HCT116 (cell line): Measurements from ENCODE around the gene GMPPB. TPM values are rescaled to one million over a fixed set of nuclear protein-coding genes. Genes with fewer than 3 reads are reported as not detected.

Experiments
- ATAC-seq: fragments of 200-7000 bp; cut with Tn5 transposase; 2 replicates; pipeline ENCODE4 v1.9.1; 2020; ENCODE audit warnings: mild to moderate bottlenecking, moderate library complexity
- BruUV-seq: library from RNA; stranded (reverse); fragments of 400-500 nt; replicated peaks from 2 replicates; lab custom pipeline; 2021; lab: Mats Ljungman, UMichigan
- CTCF ChIA-PET: fragments of 300-600 bp; sonication (Branson Sonifier 250); formaldehyde crosslinking; loops from one replicate; lab custom pipeline; 2021; ENCODE audit warnings: antibody characterized with exemption; lab: Charles Lee
- POLR2A ChIA-PET: fragments of 300-600, 350-600 bp; sonication (Branson Sonifier 250); formaldehyde crosslinking; loops from one replicate; lab custom pipeline; 2021; ENCODE audit warnings: antibody characterized with exemption; lab: Charles Lee
- RAD21 ChIA-PET, 2 experiments: fragments of 300-600 bp; sonication (Branson Sonifier 250); formaldehyde crosslinking; loops; one replicate each; lab custom pipeline; 2023; ENCODE audit warnings: low total read pairs in 2 of 2; ENCODE audit not compliant: uncharacterized antibody in 2 of 2, unreplicated experiment in 2 of 2, low non-redundant PET in 1 of 2; lab: Charles Lee
- DNase-seq: peaks from one replicate; pipeline ENCODE4 v3.0.0-alpha.2; 2010; ENCODE audit warnings: low read depth, low spot score
- H2AFZ ChIP-seq: fragments of 200-600 bp; shearing (Covaris generic), sonication (generic); 2 replicates; pipeline ENCODE4 v1.6.1; 2017; ENCODE audit warnings: low read depth, mixed run types, mixed read lengths, antibody characterized with exemption, low read length; ENCODE audit not compliant: poor library complexity, severe bottlenecking
- H3K27ac ChIP-seq: 2 replicates; pipeline ENCODE4 v1.5.1; 2012; ENCODE audit warnings: low read depth, low read length
- H3K27me3 ChIP-seq: fragments of 200-600 bp; sonication (generic); 2 replicates; pipeline ENCODE4 v1.6.1; 2016; ENCODE audit warnings: mixed run types, low read length, mixed read lengths; ENCODE audit not compliant: insufficient read depth
- H3K36me3 ChIP-seq, 2 experiments: fragments of 200-500 bp in 1 of 2; fragments of 200-600 bp in 1 of 2; sonication (Bioruptor generic) in 1 of 2; sonication (generic) in 1 of 2; 2 replicates each; pipeline versions ENCODE4 v1.5.1 to v1.6.1; 2014 to 2016; ENCODE audit warnings: low read length in 2 of 2, inconsistent platforms in 1 of 2, mixed read lengths in 1 of 2, mixed run types in 1 of 2; ENCODE audit not compliant: insufficient read depth in 2 of 2, control insufficient read depth in 1 of 2
- H3K4me1 ChIP-seq, 2 experiments: fragments of 200-600 bp in 1 of 2; sonication (generic) in 1 of 2; 2 replicates each; pipeline versions ENCODE4 v1.5.1 to v1.6.1; 2012 to 2017; ENCODE audit warnings: low read length in 2 of 2, inconsistent platforms in 1 of 2, mild to moderate bottlenecking in 1 of 2, mixed read lengths in 1 of 2, mixed run types in 1 of 2, moderate library complexity in 1 of 2; ENCODE audit not compliant: insufficient read depth in 2 of 2, control insufficient read depth in 1 of 2
- H3K4me2 ChIP-seq: fragments of 200-600 bp; sonication (generic); 2 replicates; pipeline ENCODE4 v1.6.1; 2017; ENCODE audit warnings: mixed run types, low read length, mixed read lengths
- H3K4me3 ChIP-seq, 2 experiments: fragments of 200-600 bp in 1 of 2; sonication (generic) in 1 of 2; replicated peaks in 1 of 2; 2 replicates each; pipeline ENCODE4 v1.5.1; 2011 to 2016; ENCODE audit warnings: low read length in 2 of 2, control low read depth in 1 of 2, low read depth in 1 of 2, mild to moderate bottlenecking in 1 of 2, mixed read lengths in 1 of 2, mixed run types in 1 of 2
- H3K79me2 ChIP-seq: fragments of 200-600 bp; sonication (generic); 2 replicates; pipeline ENCODE4 v1.6.1; 2017; ENCODE audit warnings: mild to moderate bottlenecking, mixed run types, low read length, moderate library complexity, mixed read lengths; ENCODE audit not compliant: insufficient read depth
- H3K9ac ChIP-seq: fragments of 200-600 bp; sonication (generic); 2 replicates; pipeline ENCODE4 v1.6.1; 2016; ENCODE audit warnings: low read length, mixed read lengths
- H3K9me2 ChIP-seq: fragments of 200-600 bp; sonication (generic), shearing (Covaris generic); 2 replicates; pipeline ENCODE4 v1.6.1; 2017; ENCODE audit warnings: mixed run types, mild to moderate bottlenecking, moderate library complexity; ENCODE audit not compliant: insufficient read depth
- H3K9me3 ChIP-seq, 2 experiments: fragments of 200-500 bp in 1 of 2; fragments of 200-600 bp in 1 of 2; sonication (Bioruptor generic) in 1 of 2; sonication (generic) in 1 of 2; 2 replicates each; pipeline ENCODE4 v1.6.1; 2014 to 2017; ENCODE audit warnings: low read length in 2 of 2, mixed read lengths in 2 of 2, inconsistent platforms in 1 of 2, low read depth in 1 of 2, mild to moderate bottlenecking in 1 of 2, mixed run types in 1 of 2, moderate library complexity in 1 of 2; ENCODE audit not compliant: control insufficient read depth in 1 of 2, insufficient read depth in 1 of 2
- H4K20me1 ChIP-seq: fragments of 200-600 bp; sonication (generic), shearing (Covaris generic); 2 replicates; pipeline ENCODE4 v1.6.1; 2017; ENCODE audit warnings: mixed run types, mild to moderate bottlenecking, moderate library complexity; ENCODE audit not compliant: insufficient read depth
- EGR1 ChIP-seq: IDR thresholded peaks from 2 replicates; pipeline ENCODE4 v1.6.1; 2012; ENCODE audit warnings: low read depth
- ELF1 ChIP-seq: IDR thresholded peaks from 2 replicates; pipeline ENCODE4 v1.6.1; 2012; ENCODE audit warnings: low read depth, borderline replicate concordance
- POLR2A ChIP-seq: IDR thresholded peaks from 2 replicates; pipeline ENCODE4 v1.7.0; 2011; ENCODE audit warnings: borderline replicate concordance; ENCODE audit not compliant: insufficient read depth, insufficient read length; ENCODE audit errors: extremely low read depth
- POLR2AphosphoS5 ChIP-seq: IDR thresholded peaks from 2 replicates; pipeline ENCODE4 v1.6.1; 2011; ENCODE audit warnings: mild to moderate bottlenecking, low read depth, low read length, moderate library complexity
- ZFX ChIP-seq: fragments of 450-650 bp; IDR thresholded peaks from 2 replicates; pipeline ENCODE4 v1.6.1; 2017
- intact Hi-C: fragments of 100-400 bp; cut with micrococcal nuclease; formaldehyde crosslinking; loops from 2 replicates; pipeline ENCODE4 v1.10.0; 2022
- total RNA-seq: library from RNA; stranded (reverse); gene quantifications from one replicate; pipeline ENCODE4 v1.2.1, GENCODE V29; 2021; ENCODE audit not compliant: unreplicated experiment
- TF ChIP-seq, protein P1 (sequence below): IDR thresholded peaks from 2 replicates; pipeline ENCODE4 v1.6.1; 2012; ENCODE audit warnings: low read depth
- TF ChIP-seq, protein P2 (sequence below): IDR thresholded peaks from 2 replicates; pipeline ENCODE4 v1.6.1; 2012

Gene GMPPB
- total RNA-seq, 1 experiment from 2014 or later, result 24.1 TPM

DNA sequence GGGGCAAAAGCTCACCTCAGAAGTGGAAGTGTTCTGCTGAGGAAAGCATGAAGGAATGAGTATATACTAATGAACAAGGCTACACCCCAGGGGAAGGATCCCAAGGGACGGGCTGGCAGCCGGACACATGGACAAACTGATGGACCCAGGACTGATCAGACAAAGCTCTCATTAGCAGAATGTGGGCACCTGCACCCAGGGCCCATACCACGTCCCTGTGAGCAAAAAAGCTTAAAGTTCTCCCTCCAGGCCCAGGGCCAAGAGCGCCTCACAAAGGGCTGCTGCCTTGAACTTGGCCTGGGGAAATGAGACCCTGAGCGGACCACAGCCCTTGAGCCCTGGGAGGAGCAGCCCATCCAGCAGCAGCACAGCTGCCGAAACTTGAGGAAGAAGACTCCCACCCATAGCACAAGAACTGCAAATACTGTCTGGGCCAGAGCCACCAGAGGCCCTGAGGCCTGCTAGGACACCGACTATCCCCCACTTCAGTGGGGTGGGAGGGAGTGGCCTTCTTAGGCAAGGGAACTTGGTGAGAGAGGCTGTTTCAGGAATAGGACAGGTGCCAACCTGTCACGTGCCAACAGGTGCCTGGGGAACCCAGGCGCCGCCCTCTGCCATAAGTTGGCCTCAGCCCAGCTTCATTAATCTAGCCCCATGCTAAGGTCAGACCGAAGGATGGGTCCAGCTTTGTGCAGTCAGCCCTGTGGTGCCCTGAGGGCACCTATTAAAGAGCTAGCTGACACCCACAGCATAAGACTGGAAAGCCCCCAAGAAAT lies 2.3 kb upstream of the GMPPB start:
- ATAC-seq (no peak), DNase-seq (no peak)
- CTCF ChIA-PET, result interaction anchor here (1.1 kb wide), 1 partner anchor 186 kb away, joined by 3 read pairs; no protein-coding TSS in a partner anchor
- Histone ChIP-seq H2AFZ (no peak overlapping the region), H3K9me2 (no peaks in the 10 kb centered on the region), H3K4me2 (no peak overlapping the region), H4K20me1 (no peaks in the 10 kb centered on the region), H3K27me3 (no peaks in the 10 kb centered on the region), H3K4me3 (no peak overlapping the region), H3K4me1 (peaks cover 13 to 24% of the 10 kb centered on the region in 2 experiments; a peak in 3 of 4 replicates), H3K79me2 (peaks cover 18% of the 10 kb centered on the region), H3K36me3 (peaks cover 8 to 20% of the 10 kb centered on the region in 2 experiments; a peak in 3 of 4 replicates), H3K27ac (no peak overlapping the region), H3K9me3 (no peaks in the 10 kb centered on the region)
- BruUV-seq, result no TSS peak
- RAD21 ChIA-PET, result no interaction called here
- intact Hi-C loops, result no loop called here
- TF ChIP-seq ELF1 (no peak), POLR2AphosphoS5 (no peak)
- TF ChIP-seq, all 23 proteins: peak for 0
- H3K9ac ChIP-seq, result no peak overlapping the region
- POLR2A ChIA-PET, result interaction anchor here (0.5 kb wide), 1 partner anchor 56 kb away, joined by 4 read pairs; no protein-coding TSS in a partner anchor

- BruUV-seq, result no TSS peak
- intact Hi-C loops, result loop anchor here (5.0 kb wide), 1 partner anchor 113 kb away; no protein-coding TSS in a partner anchor
- no peak overlapping the region for H2AFZ ChIP-seq
Measured at GRCh38 chr3:49724586-49724985, 835 bp upstream of the GMPPB start.

More at GRCh38 chr3:49724586-49724985, 835 bp upstream of the GMPPB start:
- Histone ChIP-seq H3K9me2 (no peaks in the 10 kb centered on the region), H3K4me2 (peak overlapping the region; percentile 92), H4K20me1 (no peaks in the 10 kb centered on the region), H3K36me3 (peaks cover 8 to 27% of the 10 kb centered on the region in 2 experiments; a peak in 3 of 4 replicates), H3K9ac (peak overlapping the region; percentile 99), H3K27me3 (no peaks in the 10 kb centered on the region), H3K27ac (peak overlapping the region; percentile 85), H3K4me1 (peaks cover 13 to 28% of the 10 kb centered on the region in 2 experiments; a peak in 3 of 4 replicates), H3K4me3 (peak overlapping the region; percentile 95), H3K9me3 (no peaks in the 10 kb centered on the region), H3K79me2 (peaks cover 18% of the 10 kb centered on the region)
- ChIA-PET POLR2A (no interaction called here), RAD21 (no interaction called here), CTCF (interaction anchor here (1.0 kb wide), 1 partner anchor 78 kb away, joined by 3 read pairs; the partner anchor contains the start of gene INKA1)
- no peak for ATAC-seq
- TF ChIP-seq, protein P1, sequence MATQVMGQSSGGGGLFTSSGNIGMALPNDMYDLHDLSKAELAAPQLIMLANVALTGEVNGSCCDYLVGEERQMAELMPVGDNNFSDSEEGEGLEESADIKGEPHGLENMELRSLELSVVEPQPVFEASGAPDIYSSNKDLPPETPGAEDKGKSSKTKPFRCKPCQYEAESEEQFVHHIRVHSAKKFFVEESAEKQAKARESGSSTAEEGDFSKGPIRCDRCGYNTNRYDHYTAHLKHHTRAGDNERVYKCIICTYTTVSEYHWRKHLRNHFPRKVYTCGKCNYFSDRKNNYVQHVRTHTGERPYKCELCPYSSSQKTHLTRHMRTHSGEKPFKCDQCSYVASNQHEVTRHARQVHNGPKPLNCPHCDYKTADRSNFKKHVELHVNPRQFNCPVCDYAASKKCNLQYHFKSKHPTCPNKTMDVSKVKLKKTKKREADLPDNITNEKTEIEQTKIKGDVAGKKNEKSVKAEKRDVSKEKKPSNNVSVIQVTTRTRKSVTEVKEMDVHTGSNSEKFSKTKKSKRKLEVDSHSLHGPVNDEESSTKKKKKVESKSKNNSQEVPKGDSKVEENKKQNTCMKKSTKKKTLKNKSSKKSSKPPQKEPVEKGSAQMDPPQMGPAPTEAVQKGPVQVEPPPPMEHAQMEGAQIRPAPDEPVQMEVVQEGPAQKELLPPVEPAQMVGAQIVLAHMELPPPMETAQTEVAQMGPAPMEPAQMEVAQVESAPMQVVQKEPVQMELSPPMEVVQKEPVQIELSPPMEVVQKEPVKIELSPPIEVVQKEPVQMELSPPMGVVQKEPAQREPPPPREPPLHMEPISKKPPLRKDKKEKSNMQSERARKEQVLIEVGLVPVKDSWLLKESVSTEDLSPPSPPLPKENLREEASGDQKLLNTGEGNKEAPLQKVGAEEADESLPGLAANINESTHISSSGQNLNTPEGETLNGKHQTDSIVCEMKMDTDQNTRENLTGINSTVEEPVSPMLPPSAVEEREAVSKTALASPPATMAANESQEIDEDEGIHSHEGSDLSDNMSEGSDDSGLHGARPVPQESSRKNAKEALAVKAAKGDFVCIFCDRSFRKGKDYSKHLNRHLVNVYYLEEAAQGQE, result no peak
- TF ChIP-seq ZFX (no peak), EGR1 (no peak), POLR2A (no peak)
- TF ChIP-seq, protein P2, sequence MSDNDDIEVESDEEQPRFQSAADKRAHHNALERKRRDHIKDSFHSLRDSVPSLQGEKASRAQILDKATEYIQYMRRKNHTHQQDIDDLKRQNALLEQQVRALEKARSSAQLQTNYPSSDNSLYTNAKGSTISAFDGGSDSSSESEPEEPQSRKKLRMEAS, result no peak
- DNase-seq, result no peak
